GM19467 (cell line): ENCODE measurements around the gene DMXL2.
"Not testable (repeated sequence)": the region's sequence is repeated elsewhere in the genome, so short reads cannot be mapped to it uniquely, and the experiment has no call there.

Experiments
- ATAC-seq: cut with Tn5 transposase; IDR thresholded peaks from one replicate; pipeline ENCODE4 v1.9.1; 2021; ENCODE audit warnings: mild to moderate bottlenecking, moderate library complexity; ENCODE audit not compliant: unreplicated experiment

Gene DMXL2

GRCh38 chr15:51625236-51625635 is 2.7 kb upstream of the DMXL2 start:
- ATAC-seq = no peak

- ATAC-seq = no peak
These were observed 1.5 kb upstream of the DMXL2 start for GRCh38 chr15:51624022-51624421.

DNA sequence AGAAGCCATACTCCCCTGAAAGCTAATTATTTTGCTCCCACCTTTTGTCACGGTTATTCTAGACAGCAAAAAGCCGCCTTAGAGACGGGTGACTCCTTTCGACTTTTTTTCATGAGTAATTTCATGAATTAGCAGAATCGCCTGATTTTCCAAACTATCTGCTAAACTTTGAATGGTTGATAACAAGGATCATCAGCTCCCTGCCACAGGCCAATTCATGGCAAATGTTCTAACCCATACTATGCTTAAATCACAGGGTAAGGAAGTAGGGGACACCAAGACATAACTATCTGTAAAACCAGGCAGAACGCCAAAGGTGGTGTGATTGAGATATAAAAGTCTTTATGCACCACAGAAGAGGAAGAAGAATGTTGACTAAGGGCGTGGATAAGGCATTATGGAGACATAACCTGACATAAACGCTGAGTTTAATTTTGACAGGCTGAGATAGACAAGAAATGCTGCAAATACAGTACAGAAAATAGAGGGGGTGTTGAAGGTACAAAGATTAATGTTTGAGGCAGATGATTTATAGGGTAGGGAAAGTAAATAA is 891 bp upstream of the DMXL2 start:
- ATAC-seq = no peak

DNA sequence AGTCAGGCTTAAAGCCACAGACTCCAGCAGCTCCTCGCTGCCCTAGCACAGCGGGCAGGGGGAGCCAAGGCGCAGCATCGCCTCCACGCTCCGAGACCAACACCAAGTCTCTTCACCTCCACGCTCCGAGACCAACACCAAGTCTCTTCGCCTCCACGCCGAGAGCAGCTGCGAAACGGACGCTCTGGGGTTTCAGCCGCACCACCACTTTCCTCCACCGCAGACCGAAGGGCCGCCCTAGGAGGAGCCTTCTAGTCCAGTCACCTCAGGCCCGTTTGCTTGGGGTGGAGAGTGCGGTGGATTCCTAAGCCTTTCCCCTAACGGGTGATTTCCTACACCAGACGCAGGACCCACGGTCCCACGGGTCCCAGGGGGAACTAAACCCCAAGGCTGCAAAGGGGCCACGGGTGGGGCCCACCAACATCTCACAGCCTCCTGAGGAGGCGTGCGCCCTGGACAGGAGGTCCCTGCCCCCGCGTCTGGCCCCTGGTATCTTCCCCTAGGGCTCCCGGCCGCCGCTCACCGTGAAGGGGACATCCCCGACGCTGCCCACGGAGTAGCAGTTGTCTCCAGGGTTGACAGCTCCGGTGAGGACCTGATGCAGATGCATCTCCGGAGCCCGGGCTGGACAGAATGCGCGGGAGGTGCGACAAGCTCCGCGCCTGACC is 501 bp downstream of the DMXL2 start:
- ATAC-seq = no peak

DNA sequence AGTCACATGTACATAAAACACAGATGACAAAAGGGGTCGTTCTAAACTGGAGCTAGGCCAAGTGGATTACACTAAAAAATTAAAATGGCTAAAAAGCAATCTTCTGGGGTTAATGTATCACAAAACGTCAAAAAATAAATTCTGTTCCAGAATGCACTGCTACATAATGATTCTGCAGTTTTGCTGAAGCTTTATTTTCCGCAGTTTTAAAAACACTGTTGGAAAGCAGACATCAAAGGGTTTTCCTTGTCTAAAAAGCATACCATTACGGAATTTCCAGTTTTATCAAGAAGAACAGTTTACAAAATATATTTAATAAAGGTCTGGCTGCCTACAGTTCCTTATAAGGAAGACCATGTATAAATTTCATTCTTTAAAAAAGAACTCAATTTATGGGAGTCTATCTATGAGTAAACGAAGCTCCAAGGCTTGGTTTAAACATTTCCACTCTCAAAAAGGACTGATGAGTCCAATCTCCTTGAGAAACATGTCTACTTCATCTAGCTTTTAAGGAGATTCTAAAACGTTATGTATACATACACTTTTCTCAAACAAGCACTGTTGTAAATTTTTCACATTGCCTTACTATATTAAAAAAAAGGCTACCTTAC is 1.3 kb downstream of the DMXL2 start:
- ATAC-seq = no peak

GRCh38 chr15:51620641-51621040 is 1.9 kb downstream of the DMXL2 start:
- ATAC-seq = no peak

- ATAC-seq = no peak
These were observed 2.4 kb downstream of the DMXL2 start for GRCh38 chr15:51620122-51620521.

DNA sequence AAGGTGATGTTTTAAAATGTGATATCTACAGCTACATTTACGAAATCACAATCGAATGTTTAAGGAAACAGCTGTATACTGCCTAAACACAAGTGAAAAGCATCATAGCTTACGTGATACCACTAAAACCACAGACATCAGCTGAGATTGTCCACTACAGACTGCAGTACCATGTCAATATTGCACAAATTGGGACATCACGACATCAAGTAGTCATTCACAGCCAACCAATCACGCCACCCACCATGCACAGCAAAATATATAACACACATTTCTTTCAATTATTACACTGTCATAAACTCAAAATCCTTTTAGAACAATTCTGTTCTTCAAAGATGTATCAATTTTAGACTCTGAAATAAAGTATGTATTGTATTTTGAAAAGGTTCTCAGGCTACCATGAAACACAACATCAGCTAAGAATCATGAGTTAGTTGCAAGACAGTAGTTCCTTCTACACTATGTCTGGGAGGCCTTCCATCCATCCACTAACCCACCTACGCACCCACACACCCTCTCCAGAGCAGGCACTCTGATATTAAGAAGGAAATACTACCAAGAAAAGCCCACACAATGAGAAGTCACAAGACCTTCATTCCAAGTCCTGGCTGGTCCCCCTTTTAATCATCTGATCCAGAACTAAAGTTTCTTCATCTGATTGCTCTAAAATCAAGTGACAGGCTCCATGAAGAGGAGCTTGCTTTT is 3.1 kb downstream of the DMXL2 start:
- no peak for ATAC-seq

- ATAC-seq = no peak
These were observed 4.7 kb downstream of the DMXL2 start for GRCh38 chr15:51617886-51618285.

DNA sequence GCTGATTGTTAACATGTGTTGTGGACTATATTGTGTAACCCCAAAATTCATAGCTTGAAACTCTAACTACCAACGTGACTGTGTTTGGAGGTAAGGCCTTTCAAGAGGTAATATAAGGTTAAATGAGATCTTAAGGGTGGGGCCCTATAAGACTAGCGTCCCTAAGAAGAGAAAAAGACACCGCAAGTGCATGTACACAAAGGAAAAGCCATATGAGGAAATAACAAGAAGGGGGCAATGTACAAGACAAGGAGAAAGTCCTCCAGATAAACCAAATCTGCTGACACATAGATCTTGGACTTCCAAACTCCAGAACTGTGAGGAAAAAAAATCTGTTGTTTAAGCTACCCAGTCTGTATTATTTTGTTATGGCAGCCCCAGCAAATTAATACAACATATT is 8.6 kb downstream of the DMXL2 start:
- no peak for ATAC-seq

DNA sequence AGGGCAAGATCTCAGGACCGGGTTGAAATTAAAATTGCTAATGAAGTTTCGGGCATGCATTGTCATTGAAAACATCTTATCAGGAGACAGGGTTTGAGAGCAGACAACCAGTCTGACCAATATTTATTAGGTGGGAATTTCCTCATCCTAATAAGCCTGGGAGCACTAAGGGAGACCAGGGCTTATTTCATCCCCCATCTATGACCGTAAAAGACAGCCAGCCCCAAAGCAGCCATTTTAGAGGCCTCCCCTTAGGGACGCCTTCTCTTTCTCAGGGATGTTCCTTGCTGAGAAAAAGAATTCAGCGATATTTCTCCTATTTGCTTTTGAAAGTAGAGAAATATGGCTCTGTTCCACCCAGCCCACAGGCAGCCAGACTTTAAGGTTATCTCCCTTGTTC is 9.9 kb downstream of the DMXL2 start:
- ATAC-seq = not testable (repeated sequence)

GRCh38 chr15:51603462-51603948 is 19.1 kb downstream of the DMXL2 start:
- not testable (repeated sequence) for ATAC-seq

DNA sequence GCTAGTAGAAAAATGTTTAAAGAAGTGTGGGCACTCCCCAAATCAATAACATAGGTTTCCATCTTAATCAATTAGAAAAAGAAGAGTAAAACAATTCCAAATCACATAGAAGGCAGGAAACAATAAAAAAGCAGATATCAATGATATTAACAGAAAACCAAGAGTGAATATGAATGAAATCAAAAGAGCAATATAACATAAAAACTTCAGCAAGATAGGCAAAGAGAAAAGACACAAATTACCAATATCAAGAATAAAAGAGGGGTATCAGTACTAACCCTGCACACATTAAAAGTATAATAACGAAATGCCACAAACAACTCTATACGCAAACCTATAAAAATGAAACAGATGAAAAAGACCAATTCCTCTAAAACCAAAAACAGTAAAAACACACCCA is 19.6 kb downstream of the DMXL2 start:
- no peak for ATAC-seq

DNA sequence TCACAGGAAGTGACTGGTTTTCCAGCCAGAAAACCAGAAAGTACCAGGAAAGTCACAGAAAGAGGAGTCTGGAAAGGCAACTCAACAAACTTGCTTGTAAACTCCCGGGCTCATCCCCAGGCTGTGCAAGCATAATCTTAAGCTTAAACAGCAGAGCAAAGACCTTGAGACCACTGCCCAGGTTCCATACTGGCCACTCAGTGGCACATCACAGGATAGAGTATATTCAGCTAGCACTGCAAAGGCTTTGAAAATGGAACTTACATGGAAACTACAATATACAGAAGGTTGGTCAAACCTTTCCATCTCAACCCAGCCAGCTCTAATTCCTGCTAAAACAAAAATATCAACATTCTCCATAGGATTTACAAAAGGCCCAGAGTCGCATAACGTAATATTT is 20.1 kb downstream of the DMXL2 start:
- no peak for ATAC-seq

DNA sequence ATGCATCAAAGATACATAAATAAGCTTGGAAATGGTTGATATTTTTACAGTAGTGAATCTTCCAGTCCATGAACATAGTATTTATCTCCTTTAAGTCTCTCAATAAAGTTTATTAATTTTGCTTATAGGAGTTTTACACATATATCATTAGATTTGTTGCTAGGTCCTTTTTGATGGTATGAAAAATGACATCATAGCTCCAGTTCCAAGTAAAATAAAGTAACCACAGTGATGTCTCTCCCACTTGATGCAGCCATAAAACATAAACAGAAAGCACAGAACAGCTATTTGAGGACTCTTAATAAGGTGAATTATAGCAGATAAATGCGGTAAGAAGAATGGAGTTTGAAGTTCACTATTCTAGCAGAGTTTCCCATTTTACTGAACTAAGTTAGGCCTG is 20.8 kb downstream of the DMXL2 start:
- no peak for ATAC-seq

DNA sequence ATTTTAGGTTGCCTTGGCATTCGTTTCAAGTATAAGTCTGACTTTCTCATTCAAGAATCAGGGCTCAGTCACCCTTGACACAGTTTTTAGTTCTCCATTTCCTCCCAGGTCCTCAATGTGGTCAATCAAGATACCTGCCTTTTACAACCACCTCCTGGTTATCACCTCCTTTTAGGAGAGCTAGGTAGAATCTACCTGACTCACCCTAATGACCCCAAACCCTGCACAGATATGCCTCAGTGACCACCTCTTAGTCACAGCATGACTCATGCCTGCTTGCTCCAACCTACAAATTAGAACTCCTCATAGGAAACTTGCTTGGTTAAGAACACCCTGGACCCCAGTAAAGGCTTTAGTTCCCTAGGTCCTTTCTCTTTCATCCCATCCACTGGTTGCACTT is 22.5 kb downstream of the DMXL2 start:
- ATAC-seq = no peak

- ATAC-seq = no peak
These were observed 32.5 kb downstream of the DMXL2 start for GRCh38 chr15:51589881-51590568.

GRCh38 chr15:51588966-51589365 is 33.6 kb downstream of the DMXL2 start:
- ATAC-seq = no peak

GRCh38 chr15:51585986-51586385 is 36.6 kb downstream of the DMXL2 start:
- no peak for ATAC-seq

- no peak for ATAC-seq
These were observed 41.6 kb downstream of the DMXL2 start for GRCh38 chr15:51580982-51581381.

DNA sequence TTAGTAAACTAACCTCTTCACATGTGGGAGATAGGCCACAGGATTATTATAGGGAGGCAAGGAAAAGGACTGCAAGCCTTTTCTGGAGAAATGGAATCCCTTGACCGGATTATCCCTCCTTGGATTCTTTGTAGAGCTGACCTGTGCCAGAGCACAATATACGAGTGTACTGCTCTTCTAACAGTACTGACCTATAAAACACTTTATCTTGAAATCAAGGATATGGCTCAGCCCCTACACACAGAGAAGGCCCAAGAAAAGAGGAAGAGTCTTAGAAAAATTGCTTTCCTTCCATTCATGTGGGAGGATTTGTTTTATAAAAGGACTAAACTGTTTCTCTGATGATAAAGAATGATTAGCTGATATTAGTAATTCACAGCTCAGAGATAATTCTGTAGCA is 42.2 kb downstream of the DMXL2 start:
- ATAC-seq = no peak
